ENCODE data around the gene DEFB112. TPM values are rescaled to one million over a fixed set of nuclear protein-coding genes. Genes with fewer than 3 reads are reported as not detected.

DEFB112 gene
- total RNA-seq, 2 experiments from 2014 or later, result not detected

DNA sequence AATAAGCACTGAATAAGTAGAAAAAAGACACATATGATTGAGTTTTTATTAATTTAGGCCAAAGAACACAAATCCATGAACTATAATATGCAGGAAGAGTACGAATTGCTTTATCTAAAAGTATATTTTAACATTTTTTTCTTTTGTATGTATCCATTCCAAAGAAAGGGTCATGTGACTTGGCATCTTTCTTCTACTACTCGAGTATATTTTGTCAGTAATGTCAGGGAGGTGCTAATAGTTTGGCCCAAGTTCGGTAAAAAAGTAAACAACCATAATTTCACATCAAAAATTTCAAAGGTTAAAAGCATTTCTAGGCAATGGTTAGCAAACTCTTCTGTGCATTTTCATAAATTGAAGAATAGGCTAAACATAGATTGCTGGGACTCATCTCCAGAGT, 46.6 kb downstream of the DEFB112 start:
- Histone ChIP-seq H3K4me1 (ENCODE audit: insufficient read depth, low read length, poor library complexity, severe bottlenecking) (no peaks in the 10 kb centered on the region), H3K79me2 (ENCODE audit: insufficient read depth, low read depth, low read length) (no peaks in the 10 kb centered on the region), H4K20me1 (ENCODE audit: insufficient read depth, low read length) (no peaks in the 10 kb centered on the region), H3K4me2 (ENCODE audit: low read length) (no peak overlapping the region), H3K36me3 (ENCODE audit: insufficient read depth, low read length) (no peaks in the 10 kb centered on the region), H2AFZ (ENCODE audit: low read length) (no peak overlapping the region), H3K4me3 (ENCODE audit: low read depth, low read length, poor library complexity, severe bottlenecking) (no peak overlapping the region), H3K27ac (ENCODE audit: low read depth, low read length, poor library complexity, severe bottlenecking) (no peak overlapping the region), H3K9me3 (ENCODE audit: low read length) (no peaks in the 10 kb centered on the region), H3K9me2 (ENCODE audit: insufficient read depth, low read length) (no peaks in the 10 kb centered on the region)
- no peak for DNase-seq (ENCODE audit: low spot score)
- intact Hi-C loops (cut with micrococcal nuclease; ENCODE audit: unreplicated experiment), result no loop called here
- ChIA-PET POLR2A (no interaction called here), CTCF (ENCODE audit: unreplicated experiment) (no interaction called here)
- TF ChIP-seq, protein P1, sequence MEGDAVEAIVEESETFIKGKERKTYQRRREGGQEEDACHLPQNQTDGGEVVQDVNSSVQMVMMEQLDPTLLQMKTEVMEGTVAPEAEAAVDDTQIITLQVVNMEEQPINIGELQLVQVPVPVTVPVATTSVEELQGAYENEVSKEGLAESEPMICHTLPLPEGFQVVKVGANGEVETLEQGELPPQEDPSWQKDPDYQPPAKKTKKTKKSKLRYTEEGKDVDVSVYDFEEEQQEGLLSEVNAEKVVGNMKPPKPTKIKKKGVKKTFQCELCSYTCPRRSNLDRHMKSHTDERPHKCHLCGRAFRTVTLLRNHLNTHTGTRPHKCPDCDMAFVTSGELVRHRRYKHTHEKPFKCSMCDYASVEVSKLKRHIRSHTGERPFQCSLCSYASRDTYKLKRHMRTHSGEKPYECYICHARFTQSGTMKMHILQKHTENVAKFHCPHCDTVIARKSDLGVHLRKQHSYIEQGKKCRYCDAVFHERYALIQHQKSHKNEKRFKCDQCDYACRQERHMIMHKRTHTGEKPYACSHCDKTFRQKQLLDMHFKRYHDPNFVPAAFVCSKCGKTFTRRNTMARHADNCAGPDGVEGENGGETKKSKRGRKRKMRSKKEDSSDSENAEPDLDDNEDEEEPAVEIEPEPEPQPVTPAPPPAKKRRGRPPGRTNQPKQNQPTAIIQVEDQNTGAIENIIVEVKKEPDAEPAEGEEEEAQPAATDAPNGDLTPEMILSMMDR (conservative IDR thresholded peaks at IDR 0.05; ENCODE audit: low read length), result no peak
- no TSS peak for BruUV-seq (replicated peaks)

DNA sequence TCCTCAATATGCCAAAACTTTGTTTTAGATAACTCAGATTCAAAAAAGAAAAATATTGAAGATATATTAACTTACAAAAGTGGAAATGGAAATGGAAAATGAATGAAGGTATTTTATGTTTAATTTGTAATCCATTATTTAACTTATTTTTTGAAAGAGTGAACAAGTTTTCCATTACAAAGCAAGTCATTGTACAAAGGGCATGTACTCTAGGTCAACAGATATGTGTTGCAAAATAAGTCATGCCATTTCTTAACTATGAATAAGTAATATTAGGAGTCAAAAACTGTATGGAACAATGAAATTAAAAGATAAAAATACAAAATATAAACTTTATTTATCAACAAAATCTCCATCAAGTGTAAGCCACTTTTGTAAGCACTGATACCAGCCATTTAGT, 54.5 kb downstream of the DEFB112 start:
- no peaks in the 10 kb centered on the region for H3K9me3 ChIP-seq (ENCODE audit: low read length)
- H3K4me3 ChIP-seq (ENCODE audit: low read depth, low read length, poor library complexity, severe bottlenecking), result no peak overlapping the region
- H2AFZ ChIP-seq (ENCODE audit: low read length), result no peak overlapping the region
- no TSS peak for BruUV-seq (replicated peaks)
- ChIA-PET POLR2A (no interaction called here), CTCF (ENCODE audit: unreplicated experiment) (no interaction called here)
- H3K79me2 ChIP-seq (ENCODE audit: insufficient read depth, low read depth, low read length), result no peaks in the 10 kb centered on the region
- no peak overlapping the region for H3K27ac ChIP-seq (ENCODE audit: low read depth, low read length, poor library complexity, severe bottlenecking)
- no peak for DNase-seq (ENCODE audit: low spot score)
- H4K20me1 ChIP-seq (ENCODE audit: insufficient read depth, low read length), result no peaks in the 10 kb centered on the region
- H3K4me1 ChIP-seq (ENCODE audit: insufficient read depth, low read length, poor library complexity, severe bottlenecking), result no peaks in the 10 kb centered on the region
- TF ChIP-seq, protein P1 (conservative IDR thresholded peaks at IDR 0.05; ENCODE audit: low read length), result no peak
- no peak for TF ChIP-seq EZH2phosphoT487 (IDR thresholded peaks at IDR 0.05; ENCODE audit: borderline replicate concordance, low read depth, low read length)
- H3K36me3 ChIP-seq (ENCODE audit: insufficient read depth, low read length), result no peaks in the 10 kb centered on the region
- H3K4me2 ChIP-seq (ENCODE audit: low read length), result no peak overlapping the region
- intact Hi-C loops (cut with micrococcal nuclease; ENCODE audit: unreplicated experiment), result no loop called here
- H3K9me2 ChIP-seq (ENCODE audit: insufficient read depth, low read length), result no peaks in the 10 kb centered on the region

Other genes starting within 250 kb of the DEFB112 start
- gene CRISP1, start 183.4 kb downstream of the DEFB112 start, total RNA-seq (2014; rRNA removed; shearing (Covaris generic)), result not detected in 2 replicates
- gene CRISP1, start 183.4 kb downstream of the DEFB112 start, total RNA-seq (2022), result not detected in 2 replicates
- gene DEFB114, start 85.8 kb downstream of the DEFB112 start, total RNA-seq (2014; rRNA removed; shearing (Covaris generic)), result not detected in 2 replicates
- not detected in 2 replicates for gene DEFB114, start 85.8 kb downstream of the DEFB112 start, total RNA-seq (2022)
- not detected in 2 replicates for gene DEFB113, start 80.3 kb downstream of the DEFB112 start, total RNA-seq (2014; rRNA removed; shearing (Covaris generic))
- not detected in 2 replicates for gene DEFB113, start 80.3 kb downstream of the DEFB112 start, total RNA-seq (2022)
- not detected in 2 replicates for gene DEFB110, start 27.9 kb downstream of the DEFB112 start, total RNA-seq (2014; rRNA removed; shearing (Covaris generic))
- gene DEFB110, start 27.9 kb downstream of the DEFB112 start, total RNA-seq (2022), result not detected in 2 replicates